H1 (cell line): Measurements from ENCODE around the gene CIITA. TPM values are rescaled to one million over a fixed set of nuclear protein-coding genes. Genes with fewer than 3 reads are reported as not detected.

ENCODE experiments used
- polyA plus RNA-seq, 7 experiments: library from polyadenylated mRNA; depleted of rRNA in 3 of 7; stranded (reverse) in 5 of 7; unstranded in 2 of 7; fragments of >200 nt in 5 of 7; fragments of 200-250 nt in 2 of 7; gene quantifications; 1 replicate in 5 of 7; 2 replicates in 1 of 7; 4 replicates in 1 of 7; pipeline versions ENCODE4 v1.2.1 to v1.2.3, GENCODE V29; 2011 to 2013; ENCODE audit warnings: missing spikeins in 2 of 7, mixed read lengths in 2 of 7
- total RNA-seq: library from RNA; stranded (reverse); fragmentation: NEBNext Ultra II Directional; extraction: Animal tissue kit (Norgen Biotek cat#: 25700); gene quantifications from 2 replicates; pipeline ENCODE4 v1.2.1, GENCODE V29; 2021
- TF ChIP-seq, protein P1 (sequence below): fragments of 300-600 bp; sonication (generic); IDR thresholded peaks from 2 replicates; pipeline ENCODE4 v1.7.1; 2012; ENCODE audit warnings: low read length, moderate library complexity, mild to moderate bottlenecking, inconsistent platforms; ENCODE audit not compliant: insufficient replicate concordance

Gene CIITA
- total and polyA plus RNA-seq, 2 of the 8 experiments (the other 6 are each of a cell fraction or from before 2014, with no cell fraction given): 0.07 to 0.17 TPM

DNA sequence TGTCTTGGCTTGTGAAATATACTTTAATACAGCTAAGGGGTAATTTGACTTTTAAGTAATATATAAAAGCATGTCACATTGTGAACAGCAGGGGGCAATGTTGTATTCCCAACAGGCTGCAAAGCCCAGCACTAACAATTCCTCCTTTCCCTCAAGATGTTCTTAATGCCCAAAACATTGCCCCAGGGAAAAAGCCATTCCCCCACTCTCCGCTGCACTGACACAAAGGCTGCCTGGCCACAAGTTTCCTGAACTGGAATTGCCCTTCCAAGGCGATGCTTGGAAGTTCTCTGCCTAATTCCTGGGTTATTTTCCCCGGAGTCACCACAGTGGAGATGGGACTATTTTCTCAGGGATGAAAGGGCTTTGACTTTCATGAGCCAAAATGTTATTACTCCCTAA is 94.6 kb downstream of the CIITA start (continued):
- TF ChIP-seq, protein P1, sequence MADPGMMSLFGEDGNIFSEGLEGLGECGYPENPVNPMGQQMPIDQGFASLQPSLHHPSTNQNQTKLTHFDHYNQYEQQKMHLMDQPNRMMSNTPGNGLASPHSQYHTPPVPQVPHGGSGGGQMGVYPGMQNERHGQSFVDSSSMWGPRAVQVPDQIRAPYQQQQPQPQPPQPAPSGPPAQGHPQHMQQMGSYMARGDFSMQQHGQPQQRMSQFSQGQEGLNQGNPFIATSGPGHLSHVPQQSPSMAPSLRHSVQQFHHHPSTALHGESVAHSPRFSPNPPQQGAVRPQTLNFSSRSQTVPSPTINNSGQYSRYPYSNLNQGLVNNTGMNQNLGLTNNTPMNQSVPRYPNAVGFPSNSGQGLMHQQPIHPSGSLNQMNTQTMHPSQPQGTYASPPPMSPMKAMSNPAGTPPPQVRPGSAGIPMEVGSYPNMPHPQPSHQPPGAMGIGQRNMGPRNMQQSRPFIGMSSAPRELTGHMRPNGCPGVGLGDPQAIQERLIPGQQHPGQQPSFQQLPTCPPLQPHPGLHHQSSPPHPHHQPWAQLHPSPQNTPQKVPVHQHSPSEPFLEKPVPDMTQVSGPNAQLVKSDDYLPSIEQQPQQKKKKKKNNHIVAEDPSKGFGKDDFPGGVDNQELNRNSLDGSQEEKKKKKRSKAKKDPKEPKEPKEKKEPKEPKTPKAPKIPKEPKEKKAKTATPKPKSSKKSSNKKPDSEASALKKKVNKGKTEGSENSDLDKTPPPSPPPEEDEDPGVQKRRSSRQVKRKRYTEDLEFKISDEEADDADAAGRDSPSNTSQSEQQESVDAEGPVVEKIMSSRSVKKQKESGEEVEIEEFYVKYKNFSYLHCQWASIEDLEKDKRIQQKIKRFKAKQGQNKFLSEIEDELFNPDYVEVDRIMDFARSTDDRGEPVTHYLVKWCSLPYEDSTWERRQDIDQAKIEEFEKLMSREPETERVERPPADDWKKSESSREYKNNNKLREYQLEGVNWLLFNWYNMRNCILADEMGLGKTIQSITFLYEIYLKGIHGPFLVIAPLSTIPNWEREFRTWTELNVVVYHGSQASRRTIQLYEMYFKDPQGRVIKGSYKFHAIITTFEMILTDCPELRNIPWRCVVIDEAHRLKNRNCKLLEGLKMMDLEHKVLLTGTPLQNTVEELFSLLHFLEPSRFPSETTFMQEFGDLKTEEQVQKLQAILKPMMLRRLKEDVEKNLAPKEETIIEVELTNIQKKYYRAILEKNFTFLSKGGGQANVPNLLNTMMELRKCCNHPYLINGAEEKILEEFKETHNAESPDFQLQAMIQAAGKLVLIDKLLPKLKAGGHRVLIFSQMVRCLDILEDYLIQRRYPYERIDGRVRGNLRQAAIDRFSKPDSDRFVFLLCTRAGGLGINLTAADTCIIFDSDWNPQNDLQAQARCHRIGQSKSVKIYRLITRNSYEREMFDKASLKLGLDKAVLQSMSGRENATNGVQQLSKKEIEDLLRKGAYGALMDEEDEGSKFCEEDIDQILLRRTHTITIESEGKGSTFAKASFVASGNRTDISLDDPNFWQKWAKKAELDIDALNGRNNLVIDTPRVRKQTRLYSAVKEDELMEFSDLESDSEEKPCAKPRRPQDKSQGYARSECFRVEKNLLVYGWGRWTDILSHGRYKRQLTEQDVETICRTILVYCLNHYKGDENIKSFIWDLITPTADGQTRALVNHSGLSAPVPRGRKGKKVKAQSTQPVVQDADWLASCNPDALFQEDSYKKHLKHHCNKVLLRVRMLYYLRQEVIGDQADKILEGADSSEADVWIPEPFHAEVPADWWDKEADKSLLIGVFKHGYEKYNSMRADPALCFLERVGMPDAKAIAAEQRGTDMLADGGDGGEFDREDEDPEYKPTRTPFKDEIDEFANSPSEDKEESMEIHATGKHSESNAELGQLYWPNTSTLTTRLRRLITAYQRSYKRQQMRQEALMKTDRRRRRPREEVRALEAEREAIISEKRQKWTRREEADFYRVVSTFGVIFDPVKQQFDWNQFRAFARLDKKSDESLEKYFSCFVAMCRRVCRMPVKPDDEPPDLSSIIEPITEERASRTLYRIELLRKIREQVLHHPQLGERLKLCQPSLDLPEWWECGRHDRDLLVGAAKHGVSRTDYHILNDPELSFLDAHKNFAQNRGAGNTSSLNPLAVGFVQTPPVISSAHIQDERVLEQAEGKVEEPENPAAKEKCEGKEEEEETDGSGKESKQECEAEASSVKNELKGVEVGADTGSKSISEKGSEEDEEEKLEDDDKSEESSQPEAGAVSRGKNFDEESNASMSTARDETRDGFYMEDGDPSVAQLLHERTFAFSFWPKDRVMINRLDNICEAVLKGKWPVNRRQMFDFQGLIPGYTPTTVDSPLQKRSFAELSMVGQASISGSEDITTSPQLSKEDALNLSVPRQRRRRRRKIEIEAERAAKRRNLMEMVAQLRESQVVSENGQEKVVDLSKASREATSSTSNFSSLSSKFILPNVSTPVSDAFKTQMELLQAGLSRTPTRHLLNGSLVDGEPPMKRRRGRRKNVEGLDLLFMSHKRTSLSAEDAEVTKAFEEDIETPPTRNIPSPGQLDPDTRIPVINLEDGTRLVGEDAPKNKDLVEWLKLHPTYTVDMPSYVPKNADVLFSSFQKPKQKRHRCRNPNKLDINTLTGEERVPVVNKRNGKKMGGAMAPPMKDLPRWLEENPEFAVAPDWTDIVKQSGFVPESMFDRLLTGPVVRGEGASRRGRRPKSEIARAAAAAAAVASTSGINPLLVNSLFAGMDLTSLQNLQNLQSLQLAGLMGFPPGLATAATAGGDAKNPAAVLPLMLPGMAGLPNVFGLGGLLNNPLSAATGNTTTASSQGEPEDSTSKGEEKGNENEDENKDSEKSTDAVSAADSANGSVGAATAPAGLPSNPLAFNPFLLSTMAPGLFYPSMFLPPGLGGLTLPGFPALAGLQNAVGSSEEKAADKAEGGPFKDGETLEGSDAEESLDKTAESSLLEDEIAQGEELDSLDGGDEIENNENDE: peak; percentile 36
- TF ChIP-seq, all 59 proteins: peak for 3
